Right kidney (tissue), 9 donors: ENCODE measurements around the gene ASCL3.
A peak's percentile ranks its signal among the peaks of the same experiment; 100 is the strongest.
"Not testable (repeated sequence)": the region's sequence is repeated elsewhere in the genome, so short reads cannot be mapped to it uniquely, and the experiment has no call there.

Experiments used
- DNase-seq: peaks from one replicate; pipeline ENCODE4 v3.0.0-alpha.2; 2016
- long read RNA-seq, 8 donors: transcript quantifications; one replicate each; lab custom pipeline, GENCODE V29; 2026

Gene ASCL3, protein sequence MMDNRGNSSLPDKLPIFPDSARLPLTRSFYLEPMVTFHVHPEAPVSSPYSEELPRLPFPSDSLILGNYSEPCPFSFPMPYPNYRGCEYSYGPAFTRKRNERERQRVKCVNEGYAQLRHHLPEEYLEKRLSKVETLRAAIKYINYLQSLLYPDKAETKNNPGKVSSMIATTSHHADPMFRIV
- long read RNA-seq, donor 1 = 0 reads
- long read RNA-seq, donor 2 = 0 reads
- long read RNA-seq, donor 3 = 0 reads
- long read RNA-seq, donor 4 = 0 reads
- long read RNA-seq, donor 5 = 0 reads
- long read RNA-seq, donor 6 = 0 reads
- long read RNA-seq, donor 7 = 0 reads
- long read RNA-seq, donor 8 = 0 reads

- DNase-seq = no peak
Observed at GRCh38 chr11:8942518-8943066, at the start of gene ASCL3. Gene ASCL3 (minus strand): TSS chr11:8943016. CDS start chr11:8938161, 4,855 bp downstream.

- DNase-seq = no peak
Observed at GRCh38 chr11:8989453-8989852, 46.6 kb upstream of the ASCL3 start.

DNA sequence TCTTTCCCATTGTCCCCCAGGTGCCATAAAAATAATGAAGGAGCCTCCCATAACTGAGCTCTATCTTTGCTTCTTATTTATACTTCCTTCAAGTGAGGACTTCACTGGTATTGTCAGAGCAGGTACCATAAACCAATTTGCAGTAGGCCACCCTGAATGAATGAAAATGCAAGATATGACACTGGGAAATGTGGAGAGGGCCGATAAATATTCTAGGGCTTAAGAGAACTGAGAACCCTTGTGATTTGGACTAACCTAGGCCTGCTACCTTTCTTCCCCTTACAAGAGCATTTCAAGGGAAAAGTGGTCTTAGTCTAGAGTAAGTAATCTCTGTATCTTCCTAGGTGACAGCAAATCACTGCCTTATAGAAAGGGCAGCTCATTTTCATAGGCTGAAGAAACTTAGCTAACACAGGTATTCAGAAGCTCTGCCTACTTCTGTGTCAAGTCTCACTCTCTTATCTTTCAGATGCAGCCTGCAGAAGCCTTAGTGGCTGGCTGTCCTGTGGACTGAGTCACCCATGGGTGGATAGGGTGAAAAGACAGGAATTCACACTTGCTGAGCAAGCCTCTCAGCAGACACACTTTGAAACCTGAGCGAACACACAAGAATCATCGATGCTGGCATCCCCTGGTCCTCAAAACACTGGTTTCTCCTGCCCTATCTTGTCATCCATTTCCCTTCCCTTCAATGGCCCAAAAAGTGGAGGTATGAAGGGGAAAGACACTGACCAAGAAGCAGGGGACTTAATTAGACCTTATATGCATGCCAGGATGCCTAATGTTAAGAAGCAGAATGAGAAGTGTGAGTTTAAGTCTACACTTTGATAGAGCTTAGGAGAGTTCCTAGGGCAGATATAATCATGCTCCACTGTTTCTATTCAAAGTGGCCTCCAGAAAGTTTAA is 45.8 kb upstream of the ASCL3 start:
- no peak for DNase-seq

DNA sequence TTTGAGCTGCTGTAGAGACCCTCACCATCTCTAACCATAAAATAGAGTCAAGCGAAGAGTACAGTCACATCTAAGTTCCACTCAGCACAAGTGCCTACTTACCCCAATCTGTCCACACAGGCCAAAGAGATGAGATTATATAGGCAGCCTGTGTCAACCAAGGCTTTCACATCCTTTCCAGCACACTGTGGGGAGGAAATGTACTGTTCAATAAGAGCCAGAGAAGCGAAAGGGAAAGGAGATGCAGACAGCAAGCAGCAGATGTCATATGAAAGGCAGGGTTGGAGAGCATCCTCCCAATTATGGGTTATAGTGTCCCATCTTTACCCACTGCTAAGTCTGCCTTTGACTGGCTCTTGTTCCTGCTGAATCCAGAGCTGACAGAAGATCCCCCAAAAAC is 44.6 kb upstream of the ASCL3 start:
- no peak for DNase-seq

GRCh38 chr11:8986772-8987171 is 44.0 kb upstream of the ASCL3 start:
- DNase-seq = not testable (repeated sequence)

- DNase-seq = no peak
Observed at GRCh38 chr11:8985462-8985861, 42.6 kb upstream of the ASCL3 start.

- no peak for DNase-seq
Observed at GRCh38 chr11:8983552-8983951, 40.7 kb upstream of the ASCL3 start.

DNA sequence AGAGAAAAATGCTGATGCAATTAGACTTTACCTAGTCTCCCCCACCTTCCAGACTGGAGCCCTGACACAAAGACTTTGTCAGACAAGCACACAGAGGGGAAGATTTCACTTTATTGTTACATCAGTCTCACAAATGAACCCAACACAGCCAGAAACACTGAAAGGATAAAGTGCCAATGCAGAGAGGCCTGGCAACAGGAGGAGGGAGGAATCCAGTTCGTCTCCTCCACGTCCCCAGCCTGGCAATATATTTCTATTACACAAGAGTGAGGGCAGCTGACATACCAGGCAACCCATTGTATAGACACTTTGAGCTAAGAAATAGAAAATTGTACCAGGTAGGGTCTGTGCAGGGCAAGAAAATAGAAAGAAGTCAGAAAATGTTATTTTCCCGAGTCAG is 37.7 kb upstream of the ASCL3 start:
- no peak for DNase-seq

- DNase-seq = not testable (repeated sequence)
Observed at GRCh38 chr11:8979365-8979764, 36.5 kb upstream of the ASCL3 start.

DNA sequence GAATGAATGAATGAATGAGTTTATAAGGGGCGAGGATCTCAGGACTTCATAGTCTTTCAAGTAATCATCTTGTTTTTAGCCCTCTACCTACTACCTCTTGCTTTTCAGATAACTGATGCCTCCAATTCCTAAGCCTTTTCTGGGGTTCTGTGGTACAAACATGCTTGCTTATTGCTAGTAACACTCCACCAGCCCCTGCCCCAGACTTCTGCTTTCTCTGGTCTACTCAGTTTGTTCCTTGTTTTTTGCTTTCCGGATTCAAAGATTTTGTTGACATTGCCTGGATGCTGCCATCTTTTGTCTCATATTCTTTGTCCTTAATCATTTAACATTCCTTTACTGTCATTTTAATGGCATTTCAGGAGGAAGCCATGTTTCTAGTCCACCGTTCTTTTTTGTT is 30.3 kb upstream of the ASCL3 start:
- no peak for DNase-seq

DNA sequence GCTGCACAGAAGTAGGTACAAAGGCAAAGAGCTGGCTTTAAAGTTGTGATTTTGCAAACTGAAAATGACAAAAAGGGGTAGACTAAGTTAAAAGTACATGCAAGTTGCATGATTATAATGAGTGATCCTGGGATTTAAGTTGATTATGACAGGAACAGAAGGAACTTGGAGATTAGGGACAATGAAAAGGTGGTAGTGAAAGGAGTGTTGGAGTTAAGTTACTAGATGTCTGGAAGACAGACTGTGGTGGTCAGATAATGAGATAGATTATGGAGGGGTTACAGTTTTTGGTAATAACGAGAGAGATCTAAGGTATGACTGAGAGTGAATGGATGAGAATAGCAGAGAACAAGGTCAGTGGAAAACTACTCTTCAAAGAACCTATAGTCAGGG is 29.1 kb upstream of the ASCL3 start:
- no peak for DNase-seq

DNA sequence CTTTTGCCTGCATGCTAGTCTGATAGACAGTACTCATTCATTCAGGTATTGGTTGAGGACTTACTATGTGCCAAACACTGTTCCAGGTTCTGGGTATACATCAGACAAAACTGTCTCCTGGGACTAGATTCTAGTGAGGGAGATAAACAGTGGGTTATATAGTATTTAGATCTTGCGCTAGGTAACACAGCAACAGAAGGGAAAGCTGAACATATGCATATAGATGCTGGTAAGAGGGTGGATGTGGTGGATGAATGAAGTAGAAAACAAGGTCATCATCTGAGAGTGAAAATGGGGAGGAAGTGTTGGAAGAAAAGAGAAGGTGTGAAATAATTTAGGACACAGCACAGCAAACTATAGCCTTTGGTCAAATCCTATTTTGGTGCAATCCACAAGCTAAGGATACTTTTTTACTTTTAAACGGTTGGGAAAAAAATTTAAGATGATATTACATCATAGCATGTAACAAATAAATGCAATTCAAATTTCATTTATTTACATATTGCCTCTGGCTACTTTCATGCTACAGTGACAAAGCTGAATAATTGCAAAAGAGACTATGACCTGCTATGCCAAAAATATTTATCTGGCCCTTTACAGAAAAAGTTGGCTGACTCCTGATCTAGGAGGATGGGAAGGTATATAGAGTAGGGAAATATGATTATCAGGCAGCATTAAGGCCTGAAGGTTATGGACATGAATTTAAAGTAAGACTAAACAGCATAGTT is 28.5 kb upstream of the ASCL3 start:
- no peak for DNase-seq

DNA sequence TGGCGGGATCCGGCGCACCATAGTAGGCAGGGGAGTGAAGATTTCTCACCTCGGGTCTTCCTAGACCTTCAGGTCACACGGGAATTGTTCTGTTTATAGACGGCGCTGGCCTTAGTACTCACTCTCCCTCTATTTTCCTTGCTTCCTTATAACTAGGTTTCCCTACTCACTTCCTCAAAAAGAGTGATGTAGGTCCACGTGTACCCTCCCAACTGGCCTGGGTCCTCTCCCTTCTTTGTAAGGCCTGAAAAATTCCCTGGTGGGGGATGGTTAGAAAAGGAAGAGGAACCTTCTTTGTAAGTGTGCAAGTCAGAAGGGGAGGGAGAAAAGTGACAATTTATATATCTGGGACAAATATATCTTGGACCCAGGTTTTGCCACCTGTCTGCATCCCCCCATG is 24.4 kb upstream of the ASCL3 start:
- DNase-seq = no peak

GRCh38 chr11:8964324-8965320 is 21.8 kb upstream of the ASCL3 start, which contains the start of gene TMEM9B:
Gene TMEM9B (minus strand): TSS chr11:8964442. CDS start chr11:8964313, 129 bp downstream.
- peak; percentile 99 for DNase-seq

- DNase-seq = no peak
Observed at GRCh38 chr11:8963569-8964323, 20.9 kb upstream of the ASCL3 start.

DNA sequence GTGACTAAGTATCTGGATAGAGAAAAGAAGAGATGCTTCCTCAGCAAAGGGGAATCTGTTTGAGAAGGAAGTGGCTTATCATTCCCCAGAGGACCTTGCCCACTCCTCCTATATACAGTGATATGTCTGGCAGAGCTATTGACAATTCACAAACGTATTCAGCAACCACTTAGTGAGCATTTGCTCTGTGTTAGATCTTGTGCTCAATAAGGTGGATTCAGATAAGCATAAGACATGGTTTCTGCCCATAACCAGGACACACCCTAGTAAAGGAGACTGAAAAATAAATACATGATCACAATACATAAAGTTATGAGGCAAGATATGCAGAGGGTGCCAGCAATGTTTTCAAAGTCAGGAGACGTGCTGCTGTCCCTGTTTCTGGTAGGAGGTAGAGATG is 20.0 kb upstream of the ASCL3 start:
- DNase-seq = no peak

GRCh38 chr11:8961401-8961800 is 18.6 kb upstream of the ASCL3 start:
- no peak for DNase-seq

- DNase-seq = peak; percentile 28
Observed at GRCh38 chr11:8959546-8960166, 16.8 kb upstream of the ASCL3 start.

- no peak for DNase-seq
Observed at GRCh38 chr11:8956860-8957259, 14.0 kb upstream of the ASCL3 start.

DNA sequence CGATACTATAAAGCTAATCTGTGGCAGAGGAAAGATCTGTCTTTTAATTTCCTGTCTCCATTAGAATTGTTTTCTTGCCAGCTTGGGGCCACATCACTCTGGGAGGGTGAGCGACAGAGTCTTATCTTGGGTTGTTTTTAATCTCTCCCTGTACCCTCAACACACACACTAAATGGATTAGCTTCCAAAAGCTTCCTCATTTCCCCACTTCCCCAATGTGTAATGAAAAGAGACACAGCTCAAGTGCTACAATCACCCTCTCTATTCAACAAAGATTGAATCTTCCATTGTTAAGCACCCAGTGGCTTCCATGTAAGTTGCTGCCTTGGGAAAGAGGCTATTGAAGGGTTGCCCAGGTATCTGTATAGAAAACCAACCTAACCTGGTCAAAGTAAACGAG is 6.1 kb upstream of the ASCL3 start:
- DNase-seq = no peak
